K562 (cell line): Measurements from ENCODE around the gene FOXP4. TPM values are rescaled to one million over a fixed set of nuclear protein-coding genes. Genes with fewer than 3 reads are reported as not detected.

Source experiments
- ATAC-seq: fragments of 200-7000 bp; cut with Tn5 transposase; 3 replicates; pipeline ENCODE4 v1.9.1; 2020; ENCODE audit warnings: moderate library complexity
- BruUV-seq: library from RNA; stranded (reverse); fragments of 400-500 nt; replicated peaks from 2 replicates; lab custom pipeline; 2021; lab: Mats Ljungman, UMichigan
- CTCF ChIA-PET: fragments of 300-600 bp; formaldehyde crosslinking; extraction: SDS; loops from one replicate; lab custom pipeline; 2021; ENCODE audit warnings: low intra/inter-chr PET ratio; lab: Yijun Ruan, JAX
- POLR2A ChIA-PET: fragments of 300-600, 350-650 bp; sonication (Branson Sonifier 250); formaldehyde crosslinking; extraction: SDS; loops from one replicate; lab custom pipeline; 2021; ENCODE audit warnings: antibody characterized with exemption, inconsistent platforms; lab: Yijun Ruan, JAX
- DNase-seq, 4 experiments: peaks; one replicate each; pipeline versions ENCODE4 v3.0.0 to v3.0.0-alpha.2; 2011 to 2018; ENCODE audit warnings: low spot score in 3 of 4, mixed read lengths in 3 of 4; ENCODE audit errors: extremely low read depth in 1 of 4
- FAIRE-seq: peaks from 2 replicates; lab custom pipeline; 2011; peaks lifted over from hg19 to GRCh38; lab: Jason Lieb, UNC
- H2AFZ ChIP-seq: 2 replicates; pipeline ENCODE4 v1.6.0; 2011; ENCODE audit warnings: low read depth, low read length, control low read depth, inconsistent platforms
- H3K27ac ChIP-seq: fragments of 200-600 bp; 3 replicates; pipeline ENCODE4 v1.8.0; 2011; ENCODE audit warnings: low read depth, mild to moderate bottlenecking, control low read depth, inconsistent platforms, low read length, moderate library complexity, mixed read lengths; ENCODE audit errors: extremely low read depth
- H3K27me3 ChIP-seq, 2 experiments: fragments of 300-600 bp in 1 of 2; 2 replicates in 1 of 2; 3 replicates in 1 of 2; pipeline versions ENCODE4 v1.6.0 to v1.8.0; 2011; ENCODE audit warnings: inconsistent platforms in 2 of 2, low read length in 2 of 2, mild to moderate bottlenecking in 1 of 2, mixed read lengths in 1 of 2, moderate library complexity in 1 of 2; ENCODE audit not compliant: control insufficient read depth in 2 of 2, insufficient read depth in 2 of 2
- H3K36me3 ChIP-seq: fragments of 300-600 bp; 3 replicates; pipeline ENCODE4 v1.8.0; 2011; ENCODE audit warnings: mild to moderate bottlenecking, low read length, inconsistent platforms; ENCODE audit not compliant: control insufficient read depth, insufficient read depth
- H3K4me1 ChIP-seq, 2 experiments: fragments of 200-600 bp in 1 of 2; replicated peaks in 1 of 2; 2 replicates in 1 of 2; 3 replicates in 1 of 2; pipeline versions ENCODE4 v1.5.1 to v1.8.0; 2011; ENCODE audit warnings: inconsistent platforms in 2 of 2, low read length in 2 of 2, mild to moderate bottlenecking in 1 of 2, mixed read lengths in 1 of 2, moderate library complexity in 1 of 2; ENCODE audit not compliant: control insufficient read depth in 2 of 2, insufficient read depth in 2 of 2
- H3K4me2 ChIP-seq: 2 replicates; pipeline ENCODE4 v1.6.1; 2011; ENCODE audit warnings: low read length, control low read depth, inconsistent platforms, mixed read lengths; ENCODE audit not compliant: insufficient read depth
- H3K4me3 ChIP-seq: fragments of 200-600 bp; sonication (generic), shearing (Covaris generic); 2 replicates; pipeline ENCODE4 v1.5.1; 2016; ENCODE audit warnings: control low read depth, inconsistent platforms
- H3K79me2 ChIP-seq: fragments of 200-600 bp; 3 replicates; pipeline ENCODE4 v1.8.0; 2011; ENCODE audit warnings: low read length, inconsistent platforms; ENCODE audit not compliant: control insufficient read depth, insufficient read depth
- H3K9ac ChIP-seq, 2 experiments: 2 replicates each; pipeline versions ENCODE4 v1.6.0 to v1.6.1; 2011; ENCODE audit warnings: low read depth in 2 of 2, low read length in 2 of 2, control low read depth in 1 of 2, inconsistent platforms in 1 of 2, mild to moderate bottlenecking in 1 of 2, mixed read lengths in 1 of 2; ENCODE audit not compliant: insufficient read depth in 1 of 2
- H3K9me1 ChIP-seq: one replicate; pipeline ENCODE4 v1.6.0; 2011; ENCODE audit warnings: inconsistent platforms, mild to moderate bottlenecking, low read length, moderate library complexity; ENCODE audit not compliant: control insufficient read depth, insufficient read depth
- H3K9me3 ChIP-seq: replicated peaks from 2 replicates; pipeline ENCODE4 v1.5.1; 2011; ENCODE audit warnings: low read depth, low read length, inconsistent platforms; ENCODE audit not compliant: control insufficient read depth, insufficient read depth
- H4K20me1 ChIP-seq: replicated peaks from 2 replicates; pipeline ENCODE4 v1.6.1; 2011; ENCODE audit warnings: low read length, inconsistent platforms, mixed read lengths; ENCODE audit not compliant: control insufficient read depth, insufficient read depth
- CEBPZ ChIP-seq: fragments of 150-350 bp; IDR thresholded peaks from 2 replicates; pipeline ENCODE4 v1.6.1; 2014; ENCODE audit warnings: low read depth, mild to moderate bottlenecking, low read length, borderline replicate concordance
- DIDO1 ChIP-seq: fragments of 450-650 bp; IDR thresholded peaks from 2 replicates; pipeline ENCODE4 v1.6.1; 2016; ENCODE audit warnings: low read depth, missing biosample characterization, missing genetic modification characterization
- FOXP1 ChIP-seq: sonication (generic); formaldehyde crosslinking; IDR thresholded peaks from 2 replicates; pipeline ENCODE4 v1.8.0; 2022; ENCODE audit warnings: mild to moderate bottlenecking, missing genetic modification reagents
- HDAC8 ChIP-seq: fragments of 450-650 bp; IDR thresholded peaks from 2 replicates; pipeline ENCODE4 v1.6.1; 2016; ENCODE audit warnings: mild to moderate bottlenecking, missing genetic modification characterization, moderate library complexity, missing compliant biosample characterization
- HLTF ChIP-seq: fragments of 450-650 bp; IDR thresholded peaks from 2 replicates; pipeline ENCODE4 v1.6.1; 2016
- NKRF ChIP-seq: fragments of 450-650 bp; IDR thresholded peaks from 2 replicates; pipeline ENCODE4 v1.6.1; 2016; ENCODE audit warnings: borderline replicate concordance
- PHF8 ChIP-seq: fragments of 200-600 bp; sonication (generic); IDR thresholded peaks from 2 replicates; pipeline ENCODE4 v1.6.1; 2012; ENCODE audit warnings: mixed run types, mild to moderate bottlenecking, inconsistent platforms, low read length, moderate library complexity, borderline replicate concordance
- SIN3B ChIP-seq: fragments of 450-650 bp; IDR thresholded peaks from 2 replicates; pipeline ENCODE4 v1.6.1; 2017; ENCODE audit warnings: low read depth, mild to moderate bottlenecking, moderate library complexity
- TAF1 ChIP-seq: IDR thresholded peaks from 2 replicates; pipeline ENCODE4 v1.6.1; 2011; ENCODE audit warnings: mild to moderate bottlenecking, low read length, moderate library complexity; ENCODE audit not compliant: insufficient read depth, control insufficient read depth, severe bottlenecking; ENCODE audit errors: extremely low read depth
- TAF15 ChIP-seq: fragments of 200-400 bp; formaldehyde crosslinking; IDR thresholded peaks from 2 replicates; pipeline ENCODE4 v1.6.1; 2017; ENCODE audit warnings: mild to moderate bottlenecking, low read depth, low read length, moderate library complexity
- TAL1 ChIP-seq: fragments of 450-650 bp; IDR thresholded peaks from 2 replicates; pipeline ENCODE4 v1.6.1; 2016; ENCODE audit warnings: mild to moderate bottlenecking
- YBX1 ChIP-seq: fragments of 450-650 bp; IDR thresholded peaks from 2 replicates; pipeline ENCODE4 v1.7.1; 2016; ENCODE audit warnings: mild to moderate bottlenecking
- ZBTB12 ChIP-seq: fragments of 250-450 bp; sonication (Bioruptor Pico); IDR thresholded peaks from 2 replicates; pipeline ENCODE4 v1.4.0; 2020
- ZNF584 ChIP-seq: fragments of 200-800 bp; sonication (Bioruptor generic); IDR thresholded peaks from 2 replicates; pipeline ENCODE4 v1.6.1; 2016; ENCODE audit warnings: low read depth, mild to moderate bottlenecking, missing genetic modification characterization, missing compliant biosample characterization
- WGBS: fragments of 100-300 bp; shearing (Covaris generic); methylation state at CpG from one replicate; pipeline ENCODE4 v1.1.6; 2016; ENCODE audit warnings: low coverage, mixed read lengths; ENCODE audit not compliant: insufficient coverage; ENCODE audit errors: missing lambda C conversion rate; 5-methylcytosine and 5-hydroxymethylcytosine counted together
- in situ Hi-C: fragments of 300-500 bp; cut with MboI; formaldehyde crosslinking; loops from 4 replicates; pipeline ENCODE4 v1.15.0; 2018; ENCODE audit warnings: inconsistent platforms, mixed read lengths
- intact Hi-C: fragments of 100-400 bp; cut with micrococcal nuclease; formaldehyde crosslinking; loops from 2 replicates; pipeline ENCODE4 v1.14.2; 2022
- polyA plus RNA-seq, 8 experiments: library from polyadenylated mRNA; depleted of rRNA in 4 of 8; stranded (reverse) in 5 of 8; unstranded in 3 of 8; fragments of >200 nt; fragmentation: Nextera tagmentation in 2 of 8; fragmentation: Illumina TruSeq in 1 of 8; extraction: Ambion mirVana in 2 of 8; extraction: Trizol in 1 of 8; gene quantifications; 2 replicates each; pipeline versions ENCODE4 v1.2.1 to v1.2.3, GENCODE V29; 2011 to 2014; ENCODE audit warnings: inconsistent platforms in 1 of 8, missing spikeins in 1 of 8
- total RNA-seq, 7 experiments: library from RNA; depleted of rRNA in 6 of 7; stranded (reverse); fragments of >200 nt in 6 of 7; fragmentation: Illumina TruSeq in 2 of 7; extraction: Trizol in 2 of 7; gene quantifications; 2 replicates each; pipeline versions ENCODE4 v1.2.1 to v1.2.3, GENCODE V29; 2011 to 2021; ENCODE audit warnings: low replicate concordance in 1 of 7
- TF ChIP-seq, protein P1 (sequence below): fragments of 450-650 bp; IDR thresholded peaks from 2 replicates; pipeline ENCODE4 v1.7.0; 2016; ENCODE audit warnings: borderline replicate concordance

FOXP4 gene
- total and polyA plus RNA-seq, 9 of the 15 experiments (the other 6 are each of a cell fraction or from before 2014, with no cell fraction given): 0.11 to 29.4 (median 2.3) TPM

GRCh38 chr6:41576667-41577066 lies 30.5 kb downstream of the FOXP4 start:
- BruUV-seq: no TSS peak
- Histone ChIP-seq H4K20me1 (peaks cover 6% of the 10 kb centered on the region; the same call in 1 of the 2 replicates), H3K36me3 (peaks cover 22% of the 10 kb centered on the region; the same call in 2 of the 3 replicates), H3K79me2 (no peaks in the 10 kb centered on the region), H3K9me1 (no peaks in the 10 kb centered on the region), H3K27ac (no peak overlapping the region), H2AFZ (no peak overlapping the region), H3K4me3 (no peak overlapping the region), H3K4me2 (no peak overlapping the region), H3K9ac (peak overlapping the region in 1 of 2 experiments; percentile 6; a peak in 1 of 4 replicates), H3K4me1 (peaks cover 18 to 27% of the 10 kb centered on the region in 2 experiments), H3K27me3 (no peaks in the 10 kb centered on the region), H3K9me3 (no peaks in the 10 kb centered on the region)
- 67% methylated on average over 4 of the region's 4 CpGs for WGBS
- ATAC-seq (no peak), DNase-seq (no peak), FAIRE-seq (no peak)
- POLR2A ChIA-PET: no interaction called here
- intact Hi-C loops: no loop called here
- in situ Hi-C loops: no loop called here
- CTCF ChIA-PET: no interaction called here
- TF ChIP-seq TAF1 (no peak), HLTF (no peak), FOXP1 (CRISPR knock-in tag) (no peak), TAL1 (no peak), YBX1 (no peak), PHF8 (no peak), ZNF584 (CRISPR knock-in tag) (no peak), CEBPZ (no peak), HDAC8 (tag) (no peak), DIDO1 (tag) (no peak), TAF15 (no peak), ZBTB12 (CRISPR knock-in tag) (no peak), NKRF (no peak), SIN3B (no peak)
- TF ChIP-seq, protein P1, sequence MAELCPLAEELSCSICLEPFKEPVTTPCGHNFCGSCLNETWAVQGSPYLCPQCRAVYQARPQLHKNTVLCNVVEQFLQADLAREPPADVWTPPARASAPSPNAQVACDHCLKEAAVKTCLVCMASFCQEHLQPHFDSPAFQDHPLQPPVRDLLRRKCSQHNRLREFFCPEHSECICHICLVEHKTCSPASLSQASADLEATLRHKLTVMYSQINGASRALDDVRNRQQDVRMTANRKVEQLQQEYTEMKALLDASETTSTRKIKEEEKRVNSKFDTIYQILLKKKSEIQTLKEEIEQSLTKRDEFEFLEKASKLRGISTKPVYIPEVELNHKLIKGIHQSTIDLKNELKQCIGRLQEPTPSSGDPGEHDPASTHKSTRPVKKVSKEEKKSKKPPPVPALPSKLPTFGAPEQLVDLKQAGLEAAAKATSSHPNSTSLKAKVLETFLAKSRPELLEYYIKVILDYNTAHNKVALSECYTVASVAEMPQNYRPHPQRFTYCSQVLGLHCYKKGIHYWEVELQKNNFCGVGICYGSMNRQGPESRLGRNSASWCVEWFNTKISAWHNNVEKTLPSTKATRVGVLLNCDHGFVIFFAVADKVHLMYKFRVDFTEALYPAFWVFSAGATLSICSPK: no peak
